ENCODE data around the gene DNM3. TPM values are rescaled to one million over a fixed set of nuclear protein-coding genes. Genes with fewer than 3 reads are reported as not detected.

Gene DNM3
- total and polyA plus RNA-seq, 2 of the 8 experiments (the other 6 are each of a cell fraction or from before 2014, with no cell fraction given), result 2.0 to 8.5 TPM

DNA sequence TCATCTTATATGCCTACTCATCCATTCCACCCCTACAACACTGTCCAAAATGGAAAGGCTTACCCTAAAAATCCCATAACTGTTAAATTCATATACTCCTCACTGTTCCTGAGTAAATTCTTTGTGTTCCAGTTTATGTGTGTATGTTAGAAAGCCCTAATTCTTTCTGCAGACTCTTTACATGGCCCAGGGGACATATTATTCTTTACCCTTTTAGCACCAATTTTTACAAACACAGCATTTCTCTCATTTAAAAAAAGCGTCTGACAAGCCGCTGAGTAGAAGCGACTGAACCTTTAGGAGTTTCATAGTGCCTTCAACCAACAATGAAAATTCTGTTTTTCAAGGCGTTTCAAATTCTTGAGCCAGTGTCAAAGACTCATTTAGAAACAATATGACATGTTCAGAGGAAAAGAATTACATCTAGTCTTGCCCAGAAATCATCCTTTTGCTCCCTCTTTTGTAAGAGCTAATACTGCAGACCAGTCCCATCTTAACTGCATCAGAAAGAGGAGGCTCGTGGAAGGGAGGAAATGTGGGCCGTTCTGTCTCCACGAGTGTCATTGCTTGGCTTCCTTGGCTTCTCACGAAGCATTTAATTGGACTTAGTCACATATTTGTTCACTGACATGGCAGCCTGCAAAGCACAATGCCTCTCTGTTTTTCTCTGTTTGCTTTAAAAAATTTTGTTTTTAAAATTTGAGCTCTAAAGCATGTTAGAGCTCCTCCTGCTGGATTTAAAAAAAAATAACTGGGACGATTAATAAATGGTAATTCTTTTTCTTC, 557.9 kb downstream of the DNM3 start:
- Histone ChIP-seq H4K91ac (replicated peaks; ENCODE audit: insufficient read length, low read length) (no peak overlapping the region), H2BK5ac (ENCODE audit: low read depth, low read length) (no peak overlapping the region), H3K56ac (replicated peaks; ENCODE audit: insufficient read length, low read depth, low read length) (no peak overlapping the region), H2BK12ac (ENCODE audit: low read depth, low read length) (no peak overlapping the region), H3K14ac (ENCODE audit: insufficient read length) (no peak overlapping the region), H3K18ac (ENCODE audit: extremely low read depth, low read length) (0 out of 2 replicates have a peak overlapping the region, but pooled peaks have one; percentile 54), H2BK20ac (ENCODE audit: low read length) (no peak overlapping the region), H3K4ac (replicated peaks; ENCODE audit: insufficient read length, low read depth, low read length) (no peak overlapping the region), H4K20me1 (replicated peaks in 1 of 2; ENCODE audit: control insufficient read depth in 1 of 2, insufficient read depth in 2 of 2, low read length in 2 of 2) (no peaks in the 10 kb centered on the region), H3K79me2 (ENCODE audit: control insufficient read depth in 1 of 2, insufficient read depth in 2 of 2, low read length in 2 of 2) (no peaks in the 10 kb centered on the region), H2AK5ac (ENCODE audit: low read depth, low read length) (no peak overlapping the region), H4K8ac (ENCODE audit: extremely low read depth, insufficient read depth, low read length) (no peak overlapping the region), H2BK15ac (ENCODE audit: low read length) (no peak overlapping the region), H3K4me1 (replicated peaks in 1 of 4; ENCODE audit: control insufficient read depth in 3 of 4, insufficient read depth in 4 of 4, low read length in 3 of 4) (peaks cover 4 to 9% (median 5%) of the 10 kb centered on the region in 4 experiments; a peak in 5 of 7 replicates), H2BK120ac (replicated peaks; ENCODE audit: low read depth, low read length) (no peak overlapping the region), H2AFZ (ENCODE audit: low read length) (peak overlapping the region; percentile 100), H3K4me3 (ENCODE audit: extremely low read depth in 1 of 4, insufficient read depth in 2 of 4, low read depth in 3 of 4, low read length in 4 of 4) (no peak overlapping the region; a peak in 1 of 8 replicates), H3K79me1 (ENCODE audit: low read depth, low read length) (no peaks in the 10 kb centered on the region), H4K5ac (ENCODE audit: insufficient read length, low read depth, low read length) (no peak overlapping the region), H3K9me3 (ENCODE audit: insufficient read depth in 2 of 2, low read depth in 1 of 2, low read length in 1 of 2) (no peaks in the 10 kb centered on the region), H3K4me2 (ENCODE audit: insufficient read depth in 1 of 2, low read depth in 2 of 2, low read length in 2 of 2) (0 out of 4 replicates have a peak overlapping the region, but pooled peaks of 1 of the 2 experiments have one; percentile 17), H3K36me3 (ENCODE audit: control insufficient read depth in 2 of 4, insufficient read depth in 4 of 4, low read length in 3 of 4) (no peaks in the 10 kb centered on the region), H3K27me3 (replicated peaks in 1 of 4; ENCODE audit: control insufficient read depth in 3 of 4, extremely low read depth in 1 of 4, insufficient read depth in 3 of 4, low read length in 3 of 4) (no peaks in the 10 kb centered on the region), H3K9ac (replicated peaks in 1 of 4; ENCODE audit: extremely low read depth in 1 of 4, low read depth in 3 of 4, low read length in 3 of 4) (peak overlapping the region in 1 of 4 experiments; percentile 24; a peak in 1 of 7 replicates), H3K23ac (ENCODE audit: insufficient read length) (no peak overlapping the region), H3K23me2 (ENCODE audit: low read depth, low read length) (no peaks in the 10 kb centered on the region), H3K27ac (ENCODE audit: low read depth, low read length) (no peak overlapping the region)
- FAIRE-seq (no peak), DNase-seq (ENCODE audit: low read depth in 1 of 2, low spot score in 2 of 2) (no peak)
- WGBS, 2 experiments (ENCODE audit: extremely low coverage in 1 of 2, insufficient coverage in 1 of 2, insufficient read length in 1 of 2, insufficient replicate concordance in 2 of 2, low coverage in 1 of 2, low lambda C conversion rate in 2 of 2, missing lambda C conversion rate in 1 of 2), result 47% methylated on average over 9 of the region's 9 CpGs; no CpG with 5 or more reads in 1 of the 2 experiments
- CTCF ChIA-PET (ENCODE audit: partially characterized antibody), result interaction anchor here (0.6 to 4.2 kb wide), 48 partner anchors 9 to 599 kb away, joined by 3 to 32 read pairs (median 4); no protein-coding TSS in a partner anchor
- TF ChIP-seq RAD21 (IDR thresholded peaks at IDR 0.05 in 1 of 2, conservative IDR thresholded peaks at IDR 0.05 in 1 of 2; ENCODE audit: low read depth in 2 of 2, low read length in 2 of 2) (peak; percentile 62), KDM4A (IDR thresholded peaks at IDR 0.05; ENCODE audit: low read depth, low read length, severe bottlenecking) (no peak), SRF (IDR thresholded peaks at IDR 0.05; ENCODE audit: low read depth, low read length) (no peak), POU5F1 (IDR thresholded peaks at IDR 0.05; ENCODE audit: low read depth, low read length) (no peak)
- TF ChIP-seq, protein P1, sequence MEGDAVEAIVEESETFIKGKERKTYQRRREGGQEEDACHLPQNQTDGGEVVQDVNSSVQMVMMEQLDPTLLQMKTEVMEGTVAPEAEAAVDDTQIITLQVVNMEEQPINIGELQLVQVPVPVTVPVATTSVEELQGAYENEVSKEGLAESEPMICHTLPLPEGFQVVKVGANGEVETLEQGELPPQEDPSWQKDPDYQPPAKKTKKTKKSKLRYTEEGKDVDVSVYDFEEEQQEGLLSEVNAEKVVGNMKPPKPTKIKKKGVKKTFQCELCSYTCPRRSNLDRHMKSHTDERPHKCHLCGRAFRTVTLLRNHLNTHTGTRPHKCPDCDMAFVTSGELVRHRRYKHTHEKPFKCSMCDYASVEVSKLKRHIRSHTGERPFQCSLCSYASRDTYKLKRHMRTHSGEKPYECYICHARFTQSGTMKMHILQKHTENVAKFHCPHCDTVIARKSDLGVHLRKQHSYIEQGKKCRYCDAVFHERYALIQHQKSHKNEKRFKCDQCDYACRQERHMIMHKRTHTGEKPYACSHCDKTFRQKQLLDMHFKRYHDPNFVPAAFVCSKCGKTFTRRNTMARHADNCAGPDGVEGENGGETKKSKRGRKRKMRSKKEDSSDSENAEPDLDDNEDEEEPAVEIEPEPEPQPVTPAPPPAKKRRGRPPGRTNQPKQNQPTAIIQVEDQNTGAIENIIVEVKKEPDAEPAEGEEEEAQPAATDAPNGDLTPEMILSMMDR (IDR thresholded peaks at IDR 0.05; ENCODE audit: control extremely low read depth in 1 of 3, insufficient read depth in 1 of 3, low read depth in 1 of 3, low read length in 3 of 3), result peak in 1 of 3 experiments; percentile 27; a peak in 1 of 4 replicates
- POLR2A ChIA-PET (ENCODE audit: partially characterized antibody), result no interaction called here

Data from H1 (cell line).